HG03060 (cell line): ENCODE measurements around the gene CNDP1.
"Not testable (repeated sequence)": the region's sequence is repeated elsewhere in the genome, so short reads cannot be mapped to it uniquely, and the experiment has no call there.

Experiments used
- ATAC-seq: cut with Tn5 transposase; IDR thresholded peaks from one replicate; pipeline ENCODE4 v1.9.1; 2021; ENCODE audit warnings: low read depth, moderate number of reproducible peaks; ENCODE audit not compliant: unreplicated experiment

Gene CNDP1

GRCh38 chr18:74520096-74520833 lies 14.0 kb upstream of the CNDP1 start:
- no peak for ATAC-seq

DNA sequence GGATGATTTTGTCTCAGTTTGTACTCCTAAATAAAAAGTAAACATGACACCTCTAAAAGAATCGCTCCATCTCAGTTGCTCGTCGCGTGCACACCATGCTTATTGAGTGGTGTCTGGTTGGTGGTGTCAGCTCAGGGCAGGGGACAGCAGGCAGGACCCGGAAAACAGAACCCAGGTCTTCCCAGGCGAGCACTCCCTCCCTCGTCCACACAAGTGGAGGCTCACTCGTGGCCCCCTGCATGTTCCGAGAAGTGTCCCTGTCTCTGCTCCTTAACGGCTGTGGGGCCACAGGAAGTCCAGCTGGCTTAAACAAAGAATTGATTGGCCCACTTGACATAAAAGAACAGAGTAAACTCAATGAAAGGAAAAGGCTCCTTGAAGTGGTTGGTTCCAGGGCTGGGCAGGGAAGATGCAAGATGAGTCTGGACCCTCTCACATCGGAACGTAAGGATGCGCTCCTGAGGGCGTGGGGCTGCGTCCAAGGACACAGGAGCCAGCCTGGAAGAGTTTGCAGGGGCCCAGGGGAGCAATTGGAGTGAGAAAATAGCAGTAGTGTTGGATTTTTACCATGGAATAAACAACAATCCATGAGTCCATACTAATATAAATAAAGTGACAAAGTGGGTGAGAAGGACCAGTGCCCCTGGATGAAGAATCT lies 13.1 kb upstream of the CNDP1 start:
- ATAC-seq, result no peak

DNA sequence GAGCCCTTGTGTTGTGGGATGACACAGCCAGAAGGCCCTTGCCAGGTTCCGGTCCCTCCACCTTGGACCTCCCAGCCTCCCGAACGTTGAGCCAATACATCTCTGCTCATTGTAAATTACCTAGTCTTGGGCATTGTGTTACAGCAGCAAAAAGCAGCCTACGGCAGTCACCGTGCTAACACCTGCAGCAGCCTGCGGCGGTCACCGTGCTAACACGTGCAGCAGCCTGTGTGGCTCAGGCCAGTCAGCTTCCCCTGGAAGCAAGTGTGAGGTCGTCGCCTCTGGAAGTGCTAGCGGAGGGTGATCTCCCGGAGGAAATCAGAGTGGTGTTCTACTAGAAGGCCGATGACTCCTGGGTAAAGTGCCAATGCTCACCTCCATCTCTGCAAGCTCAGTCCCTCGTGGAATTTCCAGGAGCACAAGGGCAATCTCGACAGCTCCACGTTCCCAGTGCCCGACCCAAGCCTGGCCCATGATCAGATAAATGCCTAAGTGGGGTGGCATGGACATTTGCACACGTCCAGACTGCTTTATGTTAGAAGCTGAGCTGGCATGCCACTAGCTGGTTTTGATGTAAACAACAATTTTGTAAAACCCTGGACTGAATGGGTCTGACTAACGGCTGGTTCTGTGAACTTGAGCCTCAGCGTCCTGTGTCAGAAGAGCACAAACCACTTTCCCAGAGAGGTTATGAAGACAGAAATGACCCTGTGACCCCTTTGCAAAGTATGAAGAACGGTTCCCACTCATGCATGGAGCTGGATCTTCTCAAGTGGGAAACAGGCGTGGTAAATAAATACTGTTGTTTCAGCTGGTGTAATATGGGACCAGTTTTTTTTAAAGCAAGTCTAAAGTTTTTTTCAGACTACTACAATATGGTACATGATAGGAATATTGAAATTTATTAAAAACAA lies 11.4 kb upstream of the CNDP1 start:
- ATAC-seq, result no peak

- ATAC-seq, result no peak
Observed at GRCh38 chr18:74524097-74524496, 10.2 kb upstream of the CNDP1 start.

- not testable (repeated sequence) for ATAC-seq
Observed at GRCh38 chr18:74524915-74525314, 9.4 kb upstream of the CNDP1 start.

- ATAC-seq, result no peak
Observed at GRCh38 chr18:74525741-74526140, 8.6 kb upstream of the CNDP1 start.

GRCh38 chr18:74526488-74526887 lies 7.8 kb upstream of the CNDP1 start:
- no peak for ATAC-seq

DNA sequence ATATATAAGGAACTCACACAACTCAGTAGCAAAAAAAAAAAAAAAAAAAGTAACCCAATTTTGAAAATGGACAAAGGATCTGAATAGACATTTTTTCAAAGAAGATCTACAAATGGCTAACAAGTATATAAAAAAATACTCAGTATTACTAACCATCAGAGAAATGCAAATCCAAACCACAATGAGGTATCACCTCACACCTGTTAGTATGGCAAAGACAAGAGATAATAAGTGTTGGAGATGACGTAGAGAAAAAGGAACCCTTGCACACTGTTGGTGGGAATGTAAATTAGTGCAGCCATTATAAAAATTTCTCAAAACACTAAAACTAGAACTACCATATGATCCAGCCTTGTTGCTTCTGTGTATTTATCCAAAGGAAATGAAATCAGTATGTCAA lies 5.8 kb upstream of the CNDP1 start:
- ATAC-seq, result peak; percentile 63

DNA sequence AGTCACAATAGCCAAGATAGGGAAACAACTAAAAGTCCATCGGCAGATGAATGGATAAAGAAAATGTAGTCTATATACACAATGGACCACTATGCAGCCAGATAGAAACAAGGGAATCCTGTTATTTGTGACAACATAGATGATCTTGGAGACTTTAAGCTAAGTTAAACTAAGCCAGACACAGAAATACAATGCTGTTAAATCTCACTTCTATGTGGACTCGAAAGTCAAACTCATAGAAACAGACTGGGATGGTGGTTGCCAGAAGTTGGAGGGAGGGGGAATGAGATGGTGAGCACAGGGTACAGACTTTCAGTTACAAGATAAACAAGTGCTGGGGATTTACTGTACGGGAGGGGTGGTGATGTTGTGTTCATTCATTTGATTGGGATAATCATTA lies 5.4 kb upstream of the CNDP1 start:
- no peak for ATAC-seq

- ATAC-seq, result no peak
Observed at GRCh38 chr18:74529378-74529777, 4.9 kb upstream of the CNDP1 start.

GRCh38 chr18:74529811-74530583 lies 4.3 kb upstream of the CNDP1 start:
- no peak for ATAC-seq

- ATAC-seq, result no peak
Observed at GRCh38 chr18:74530584-74530862, 3.8 kb upstream of the CNDP1 start.

GRCh38 chr18:74531043-74531442 lies 3.3 kb upstream of the CNDP1 start:
- ATAC-seq, result no peak

DNA sequence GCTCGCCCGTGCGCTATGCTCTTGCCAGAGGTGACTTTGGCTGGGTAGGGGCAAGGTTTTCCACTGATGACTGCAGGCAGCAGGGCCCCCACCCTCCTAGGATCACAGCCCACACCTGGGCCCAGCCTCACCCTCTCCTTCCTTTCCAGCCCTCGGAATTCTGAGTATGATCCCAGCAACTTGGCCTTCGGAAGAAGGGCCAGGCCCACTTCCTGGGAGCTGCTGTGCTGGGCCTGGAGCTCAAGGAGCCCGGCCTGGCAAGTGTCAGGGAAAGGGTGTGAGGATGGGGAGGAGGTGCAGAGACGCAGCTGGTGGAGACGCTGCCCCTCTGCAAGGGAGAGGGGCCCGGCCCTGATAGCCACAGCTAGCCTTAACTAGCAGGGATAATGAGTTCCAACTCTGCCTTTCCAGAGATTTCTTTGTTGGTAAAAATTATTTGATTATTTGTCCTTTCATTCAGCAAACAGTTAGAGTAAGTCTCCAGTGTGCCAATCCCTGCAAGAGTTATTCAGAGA lies 1.7 kb upstream of the CNDP1 start:
- no peak for ATAC-seq

GRCh38 chr18:74533666-74534065 lies 634 bp upstream of the CNDP1 start:
- ATAC-seq, result no peak

GRCh38 chr18:74534981-74535649 lies 815 bp downstream of the CNDP1 start:
- ATAC-seq, result no peak

GRCh38 chr18:74539289-74539688 lies 5.0 kb downstream of the CNDP1 start:
- no peak for ATAC-seq

DNA sequence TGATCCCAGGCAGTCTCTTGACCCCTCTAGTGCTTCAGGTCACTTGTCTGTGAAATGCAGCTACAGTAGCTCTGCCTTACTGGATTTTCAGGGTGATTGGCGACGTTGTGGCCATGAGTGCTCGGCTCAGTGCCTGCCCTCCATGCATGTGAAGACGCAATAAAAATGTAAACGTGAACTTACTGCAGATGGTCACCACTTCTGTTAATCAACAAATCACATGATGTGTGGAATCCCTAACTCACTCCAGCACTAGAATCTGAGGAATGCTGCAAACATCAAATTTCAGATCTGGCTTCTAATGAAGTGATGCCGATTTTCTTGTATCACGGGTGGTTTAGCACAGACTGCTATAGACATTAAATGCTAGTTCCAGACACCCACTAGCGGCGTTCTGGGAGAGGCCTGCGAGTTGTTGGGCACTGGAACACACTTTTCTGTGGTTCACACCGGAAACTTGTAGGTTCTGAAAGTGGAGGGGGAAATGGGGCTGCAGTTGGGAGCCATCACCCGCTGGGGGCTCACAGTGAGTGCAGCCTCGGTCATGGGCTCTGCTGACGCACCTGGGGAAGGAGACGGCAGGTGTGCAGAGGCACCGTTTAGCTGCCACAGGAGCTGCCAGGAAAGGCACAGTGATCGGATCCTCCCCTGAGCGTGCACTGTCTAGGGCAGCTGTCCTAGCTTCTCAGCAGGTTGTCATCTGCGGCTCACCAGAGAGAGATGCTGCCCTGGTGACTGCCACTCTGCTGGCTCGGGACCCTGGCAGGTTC lies 6.5 kb downstream of the CNDP1 start:
- no peak for ATAC-seq
